Stimulated activated CD4-positive, alpha-beta T cell treated with anti-CD3 and anti-CD28 coated beads, Interleukin-12 subunit alpha, Interleukin-12 subunit beta, amount 100 ng/mL, for 48 hours (primary cell): Measurements from ENCODE around the gene PRDM16.

Experiments
- DNase-seq, 3 donors: peaks; one replicate each; pipeline ENCODE4 v3.0.0-alpha.2; 2020; ENCODE audit warnings: low read depth in 2 of 3, low spot score in 1 of 3

The PRDM16 gene

GRCh38 chr1:3347257-3348020 lies 278.4 kb downstream of the PRDM16 start:
- DNase-seq: no peak

- DNase-seq: no peak
These were observed 279.3 kb downstream of the PRDM16 start for GRCh38 chr1:3348196-3348865.

- no peak for DNase-seq
These were observed 280.4 kb downstream of the PRDM16 start for GRCh38 chr1:3349161-3349967.

- no peak for DNase-seq
These were observed 280.9 kb downstream of the PRDM16 start for GRCh38 chr1:3349968-3350299.

- DNase-seq: no peak
These were observed 281.7 kb downstream of the PRDM16 start for GRCh38 chr1:3350506-3351261.

GRCh38 chr1:3351449-3352298 lies 282.7 kb downstream of the PRDM16 start:
- no peak for DNase-seq

GRCh38 chr1:3352299-3352951 lies 283.4 kb downstream of the PRDM16 start:
- no peak for DNase-seq

- no peak for DNase-seq
These were observed 283.9 kb downstream of the PRDM16 start for GRCh38 chr1:3352952-3353331.

GRCh38 chr1:3353876-3354275 lies 284.9 kb downstream of the PRDM16 start:
- DNase-seq: no peak

- DNase-seq: no peak
These were observed 286.1 kb downstream of the PRDM16 start for GRCh38 chr1:3355089-3355488.

GRCh38 chr1:3355894-3356826 lies 287.2 kb downstream of the PRDM16 start:
- no peak for DNase-seq

- DNase-seq: no peak
These were observed 287.9 kb downstream of the PRDM16 start for GRCh38 chr1:3356827-3357460.

GRCh38 chr1:3357526-3358297 lies 288.7 kb downstream of the PRDM16 start:
- DNase-seq: no peak

- DNase-seq: no peak
These were observed 290.3 kb downstream of the PRDM16 start for GRCh38 chr1:3359351-3359750.

- no peak for DNase-seq
These were observed 290.9 kb downstream of the PRDM16 start for GRCh38 chr1:3359756-3360440.

- no peak for DNase-seq
These were observed 291.7 kb downstream of the PRDM16 start for GRCh38 chr1:3360646-3361257.

GRCh38 chr1:3363023-3363422 lies 294.0 kb downstream of the PRDM16 start:
- DNase-seq: no peak
